ENCODE data around the gene WLS.

WLS gene

GRCh38 chr1:68225781-68226180 lies 6.5 kb downstream of the WLS start:
- DNase-seq: no peak

GRCh38 chr1:68223687-68224086 lies 8.6 kb downstream of the WLS start:
- DNase-seq: no peak

DNA sequence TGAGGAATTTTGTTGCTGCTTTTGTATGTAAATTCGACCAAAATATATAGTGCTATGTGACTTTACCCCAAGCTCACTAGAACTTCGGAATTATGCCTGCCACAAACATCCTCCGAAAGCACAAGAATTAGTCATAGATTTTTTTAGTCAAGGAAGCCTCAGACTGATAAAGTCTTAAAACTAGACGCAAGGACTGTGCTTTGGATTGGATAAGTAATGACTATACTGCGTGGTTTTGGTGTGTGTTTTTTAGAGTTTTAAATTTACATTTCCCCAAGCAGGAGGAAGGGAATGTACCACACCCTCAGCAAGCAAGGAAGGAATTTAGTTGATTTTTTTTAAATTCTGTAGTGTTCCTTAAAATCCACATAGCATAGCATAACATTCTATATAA lies 10.3 kb downstream of the WLS start:
- DNase-seq: no peak

- DNase-seq: no peak
Observed at GRCh38 chr1:68221001-68221979, 11.0 kb downstream of the WLS start.

- no peak for DNase-seq
Observed at GRCh38 chr1:68220420-68220819, 11.9 kb downstream of the WLS start.

GRCh38 chr1:68218490-68218889 lies 13.8 kb downstream of the WLS start:
- DNase-seq: no peak

DNA sequence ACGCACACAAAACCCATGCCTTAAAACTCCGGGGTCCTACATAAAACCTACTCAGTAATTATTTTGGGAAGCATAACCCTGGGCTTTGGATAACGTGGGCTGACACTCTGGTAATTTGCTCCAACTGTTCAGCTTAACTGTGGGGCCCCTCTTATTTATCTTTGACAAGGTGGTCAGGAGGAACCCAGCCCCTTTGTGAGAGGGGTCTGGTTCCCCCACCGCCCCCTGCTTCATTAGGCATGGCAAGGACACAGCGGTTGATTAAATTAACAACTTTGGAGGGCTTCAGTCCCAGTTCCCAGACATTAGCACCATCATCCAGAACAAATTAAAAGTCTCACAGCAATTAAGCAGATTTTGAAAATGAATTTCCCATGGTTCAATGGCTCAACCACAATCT lies 14.7 kb downstream of the WLS start:
- DNase-seq: no peak

- DNase-seq: no peak
Observed at GRCh38 chr1:68217060-68217554, 15.2 kb downstream of the WLS start.

GRCh38 chr1:68216089-68216772 lies 16.1 kb downstream of the WLS start:
- DNase-seq: no peak

DNA sequence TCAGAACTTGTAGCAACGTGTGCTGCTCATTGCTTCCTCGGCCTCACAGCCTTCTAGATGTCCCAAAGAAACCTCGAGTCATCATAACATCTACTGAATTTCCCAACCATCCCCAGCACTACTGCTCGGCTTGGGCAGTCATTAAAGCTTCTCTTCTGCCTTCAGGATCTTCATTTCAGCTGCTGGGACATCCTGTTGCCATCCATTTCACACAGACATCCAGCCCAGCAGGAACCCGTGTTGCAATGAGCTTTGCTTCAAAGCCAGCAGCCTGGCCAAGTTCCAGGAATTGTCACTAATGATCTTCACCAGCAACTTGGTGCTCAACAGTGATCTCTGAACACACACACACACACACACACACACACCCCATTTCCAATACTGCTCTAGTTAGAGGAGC lies 18.5 kb downstream of the WLS start:
- no peak for DNase-seq

DNA sequence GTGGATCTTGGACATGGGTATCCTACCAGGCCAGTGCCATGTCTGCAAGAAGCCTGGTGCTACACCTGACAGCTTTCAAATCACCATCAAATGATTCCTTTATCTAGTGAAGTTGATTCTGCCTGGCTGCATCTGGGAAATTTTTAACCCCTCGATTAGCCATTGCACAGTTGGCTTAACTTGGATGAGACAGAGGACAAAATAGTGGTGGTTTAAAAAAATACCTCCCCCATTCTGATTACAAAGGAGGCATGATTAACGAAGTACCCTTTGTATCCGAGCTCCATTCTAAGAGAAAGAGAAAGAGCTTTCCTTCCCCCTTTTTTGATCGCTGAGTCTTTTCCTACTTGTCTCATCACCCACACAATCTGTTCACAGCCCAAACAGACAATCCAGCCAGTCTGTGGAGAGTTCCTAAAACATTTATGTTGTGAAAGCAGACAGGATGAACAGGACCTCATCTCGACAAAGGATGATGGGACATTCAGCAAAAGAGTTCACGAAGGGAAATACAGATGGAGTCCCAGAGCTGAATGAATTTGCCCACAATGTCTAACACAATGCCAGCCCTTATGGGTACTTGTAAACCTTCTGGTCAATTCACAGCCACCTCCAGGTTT lies 20.5 kb downstream of the WLS start:
- DNase-seq: no peak

DNA sequence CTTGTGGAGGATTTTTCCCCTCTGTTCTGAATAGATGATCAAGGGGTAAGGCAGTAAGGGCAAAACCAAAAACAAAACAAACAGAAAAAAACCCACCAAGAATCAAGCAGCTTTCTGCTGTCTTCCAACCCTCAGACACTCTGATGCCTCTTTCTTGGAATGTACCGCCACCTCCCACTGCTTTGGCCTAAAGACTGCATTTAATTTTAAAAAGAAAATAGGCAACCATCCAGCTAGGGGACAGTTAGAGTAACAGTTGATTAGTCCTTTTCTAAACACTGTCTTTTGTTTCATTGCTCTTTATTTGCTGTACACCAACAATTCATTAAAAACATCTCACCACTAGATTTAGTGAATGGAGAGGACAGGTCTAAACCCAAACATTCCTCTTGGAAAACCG lies 21.5 kb downstream of the WLS start:
- DNase-seq: no peak

GRCh38 chr1:68210027-68210426 lies 22.3 kb downstream of the WLS start:
- DNase-seq: no peak

DNA sequence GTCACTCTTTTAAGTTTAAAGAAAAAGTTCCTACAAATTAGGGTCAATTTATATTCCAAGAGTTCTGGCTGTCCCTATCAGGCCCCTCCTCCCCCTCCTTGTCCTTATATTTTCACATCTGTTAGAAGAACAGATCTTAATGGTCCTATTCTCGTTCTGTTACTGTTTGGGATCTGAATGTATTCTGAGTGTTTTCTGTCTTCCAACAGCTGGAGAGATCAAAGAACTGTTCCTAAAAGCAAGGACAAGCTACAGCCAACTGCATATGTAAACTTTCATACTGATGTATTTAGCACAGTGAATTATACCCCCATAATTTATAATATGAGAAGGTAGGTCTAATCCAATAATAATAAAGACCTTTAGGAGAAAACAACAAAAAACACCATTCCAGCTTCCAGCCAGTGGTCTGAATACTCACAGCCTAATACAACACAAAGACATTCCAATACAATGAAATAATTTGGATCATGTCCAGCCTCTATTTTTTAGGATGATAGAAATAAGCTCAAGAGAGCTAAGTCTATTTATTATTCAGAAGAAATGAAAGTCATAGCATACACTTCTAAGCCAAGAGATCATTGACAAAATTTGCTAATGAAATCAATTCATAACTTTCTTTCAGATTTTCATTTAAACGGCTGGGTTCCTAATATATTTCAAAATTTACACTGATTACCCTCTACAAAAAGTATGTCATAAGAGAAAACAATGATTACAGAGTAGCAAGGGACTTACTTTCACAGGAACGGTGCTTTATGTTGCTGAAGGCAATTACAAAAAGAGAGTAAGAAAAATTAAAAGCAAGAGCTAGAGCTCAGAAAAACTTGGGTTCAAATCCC lies 25.3 kb downstream of the WLS start:
- DNase-seq: no peak

DNA sequence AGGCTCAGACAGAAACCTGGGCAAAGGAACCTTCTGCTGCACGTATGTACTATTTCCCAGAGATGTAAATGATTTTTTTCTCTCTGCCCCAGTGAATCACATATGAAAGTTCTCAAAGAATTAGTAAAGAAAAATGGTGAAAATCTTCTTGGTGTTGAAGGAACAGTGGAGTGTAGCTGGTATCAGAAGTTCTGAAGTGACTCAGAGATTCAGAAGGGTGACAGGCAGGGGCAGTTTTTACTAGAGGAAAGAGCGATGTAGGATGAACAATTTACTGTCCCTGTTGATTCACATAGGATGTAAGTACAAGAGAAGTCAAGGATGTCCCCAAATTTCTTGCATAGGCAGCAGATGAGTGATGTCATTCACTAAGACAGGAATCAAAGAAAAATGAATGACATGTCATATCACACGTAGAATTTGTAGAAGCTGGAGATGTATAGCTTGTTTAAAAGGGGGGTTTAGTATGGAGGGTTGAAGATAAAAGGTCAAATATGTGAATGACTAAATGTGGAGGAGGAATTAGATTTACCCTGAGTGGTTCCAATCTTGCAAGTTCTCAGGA lies 26.4 kb downstream of the WLS start:
- DNase-seq: no peak

GRCh38 chr1:68204977-68205630 lies 27.2 kb downstream of the WLS start:
- no peak for DNase-seq

DNA sequence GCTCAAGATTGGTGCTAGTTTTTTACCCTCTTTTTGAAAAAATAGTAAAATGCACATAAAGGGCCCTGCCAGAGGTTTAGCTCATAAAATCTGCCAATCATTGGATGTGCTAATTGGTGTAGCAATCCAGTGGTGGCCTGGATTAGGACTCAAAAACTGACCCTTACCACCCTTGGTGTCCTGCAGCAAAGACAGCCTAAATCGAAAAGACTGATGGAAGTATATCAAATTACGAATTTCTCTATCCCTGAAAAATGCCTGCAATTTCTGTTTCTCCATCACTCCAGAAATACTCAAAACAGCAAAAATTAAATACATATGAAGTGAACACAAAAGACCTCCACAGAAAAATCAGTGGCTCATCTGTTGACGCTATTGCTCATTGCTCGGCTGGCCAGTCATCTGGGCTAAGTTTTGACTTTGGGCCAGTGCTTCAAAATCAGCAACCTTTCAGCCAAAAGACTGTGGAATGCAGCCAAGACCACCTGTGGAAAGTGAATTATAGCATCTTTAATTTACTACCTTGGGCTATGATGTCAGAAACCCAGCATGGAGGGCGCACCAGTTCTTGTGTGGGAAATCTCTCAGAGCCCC lies 30.0 kb downstream of the WLS start:
- DNase-seq: no peak

GRCh38 chr1:68201546-68202238 lies 30.6 kb downstream of the WLS start:
- no peak for DNase-seq

GRCh38 chr1:68199603-68200002 lies 32.7 kb downstream of the WLS start:
- DNase-seq: no peak

GRCh38 chr1:68198752-68199151 lies 33.6 kb downstream of the WLS start:
- DNase-seq: no peak

DNA sequence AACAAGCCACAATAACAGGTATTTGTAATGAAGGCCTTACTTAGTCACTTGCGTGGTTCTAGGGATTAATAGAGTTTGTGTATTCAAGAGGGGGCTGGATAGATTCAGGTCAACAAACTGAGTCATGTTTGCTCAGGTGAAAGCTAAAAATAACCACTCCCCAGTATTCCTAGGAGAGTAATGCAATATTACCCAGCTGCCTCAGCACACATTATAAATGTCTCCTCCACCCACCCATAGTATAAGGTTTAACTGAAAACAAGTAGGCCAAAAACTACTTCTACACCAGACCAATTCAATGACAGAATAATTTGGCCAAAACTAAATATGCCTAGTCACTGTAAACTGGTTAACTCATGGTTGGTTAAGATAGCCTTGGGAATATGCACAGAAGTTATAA lies 34.4 kb downstream of the WLS start:
- DNase-seq: no peak
